Nephron progenitor cell (in vitro differentiated cells): Measurements from ENCODE around the gene WDR7.

Experiments
- DNase-seq: peaks from one replicate; pipeline ENCODE4 v3.0.0; 2021
- H3K27ac Mint-ChIP-seq: 2 replicates; pipeline ENCODE4 v1.8.0; 2021; ENCODE audit warnings: mild to moderate bottlenecking, moderate library complexity, mixed read lengths
- H3K27me3 Mint-ChIP-seq: 2 replicates; pipeline ENCODE4 v1.8.0; 2021; ENCODE audit warnings: mild to moderate bottlenecking, low read depth, mixed read lengths; ENCODE audit not compliant: poor library complexity
- H3K36me3 Mint-ChIP-seq: 2 replicates; pipeline ENCODE4 v1.8.0; 2021; ENCODE audit warnings: low read depth, mixed read lengths
- H3K4me1 Mint-ChIP-seq: 2 replicates; pipeline ENCODE4 v1.8.0; 2021; ENCODE audit warnings: mixed read lengths
- H3K4me3 Mint-ChIP-seq: 2 replicates; pipeline ENCODE4 v1.8.0; 2021; ENCODE audit warnings: mild to moderate bottlenecking, moderate library complexity, mixed read lengths
- H3K9me3 Mint-ChIP-seq: 2 replicates; pipeline ENCODE4 v1.8.0; 2021; ENCODE audit warnings: mild to moderate bottlenecking, moderate library complexity, mixed read lengths
- CTCF ChIP-seq: fragments of 200-600 bp; sonication (generic); IDR thresholded peaks from 2 replicates; pipeline ENCODE4 v1.5.0; 2021; ENCODE audit warnings: antibody characterized with exemption

The WDR7 gene

GRCh38 chr18:57086163-57086562 lies 435.0 kb downstream of the WDR7 start:
- Mint-ChIP-seq H3K27me3 (peaks cover 19% of the 10 kb centered on the region), H3K4me1 (no peaks in the 10 kb centered on the region), H3K36me3 (no peaks in the 10 kb centered on the region), H3K9me3 (peaks cover 15% of the 10 kb centered on the region), H3K4me3 (no peak overlapping the region), H3K27ac (no peak overlapping the region)
- TF ChIP-seq CTCF = no peak
- DNase-seq = no peak
